KOPT-K1 (cell line): ENCODE measurements around the gene PSMG3.

Experiments
- H3K27ac ChIP-seq: fragments of 200-600 bp; sonication (generic); 2 replicates; pipeline ENCODE4 v1.5.1; 2016; ENCODE audit warnings: antibody characterized with exemption, mild to moderate bottlenecking, low read depth, low read length; ENCODE audit not compliant: poor library complexity, severe bottlenecking
- H3K36me3 ChIP-seq: fragments of 200-600 bp; sonication (generic); 2 replicates; pipeline ENCODE4 v1.5.1; 2017; ENCODE audit warnings: antibody characterized with exemption, mild to moderate bottlenecking, low read length, moderate library complexity; ENCODE audit not compliant: insufficient read depth
- H3K9me3 ChIP-seq: fragments of 200-600 bp; sonication (generic); 2 replicates; pipeline ENCODE4 v1.5.1; 2017; ENCODE audit warnings: antibody characterized with exemption, low read length, mild to moderate bottlenecking; ENCODE audit not compliant: insufficient read depth, poor library complexity, severe bottlenecking

PSMG3 gene

DNA sequence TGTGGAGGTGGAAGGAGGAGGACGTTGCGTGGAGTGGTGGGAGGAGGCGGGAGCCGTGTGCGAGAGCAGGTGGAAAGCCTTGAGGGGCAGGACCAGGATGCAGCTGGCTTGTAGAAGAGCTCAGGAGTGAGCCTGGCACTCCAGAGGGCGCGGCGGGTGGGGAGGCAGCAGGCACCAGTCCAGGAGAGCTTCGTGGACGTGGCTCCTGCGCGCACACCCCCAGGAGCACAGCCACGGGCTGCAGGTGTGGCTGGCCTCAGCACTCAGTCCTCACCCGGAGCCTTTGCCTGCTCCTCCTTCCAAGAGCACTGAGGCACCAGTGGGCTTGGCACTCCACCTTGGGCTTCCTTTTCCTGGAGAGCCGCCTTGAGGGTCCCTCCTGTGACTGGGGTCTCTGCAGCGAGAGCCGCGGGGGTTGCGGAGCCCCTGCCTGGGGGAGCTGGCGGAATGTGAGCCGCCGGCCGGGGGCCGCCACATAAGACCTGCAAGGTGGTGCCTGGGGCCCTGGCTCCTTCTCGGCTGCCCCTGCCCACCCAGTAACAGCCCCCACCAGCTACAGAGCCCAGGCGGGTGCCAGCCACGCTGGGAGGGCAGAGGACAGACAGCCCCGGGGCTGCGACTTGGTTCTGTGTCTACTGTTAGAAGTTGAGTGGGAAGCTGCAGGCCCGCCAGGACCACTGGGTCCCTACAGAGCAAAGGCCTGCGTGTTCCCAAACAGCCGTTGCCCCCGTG, 28.2 kb downstream of the PSMG3 start:
- H3K9me3 ChIP-seq, result no peaks in the 10 kb centered on the region
- H3K27ac ChIP-seq, result no peak overlapping the region
- peaks cover 92% of the 10 kb centered on the region for H3K36me3 ChIP-seq

DNA sequence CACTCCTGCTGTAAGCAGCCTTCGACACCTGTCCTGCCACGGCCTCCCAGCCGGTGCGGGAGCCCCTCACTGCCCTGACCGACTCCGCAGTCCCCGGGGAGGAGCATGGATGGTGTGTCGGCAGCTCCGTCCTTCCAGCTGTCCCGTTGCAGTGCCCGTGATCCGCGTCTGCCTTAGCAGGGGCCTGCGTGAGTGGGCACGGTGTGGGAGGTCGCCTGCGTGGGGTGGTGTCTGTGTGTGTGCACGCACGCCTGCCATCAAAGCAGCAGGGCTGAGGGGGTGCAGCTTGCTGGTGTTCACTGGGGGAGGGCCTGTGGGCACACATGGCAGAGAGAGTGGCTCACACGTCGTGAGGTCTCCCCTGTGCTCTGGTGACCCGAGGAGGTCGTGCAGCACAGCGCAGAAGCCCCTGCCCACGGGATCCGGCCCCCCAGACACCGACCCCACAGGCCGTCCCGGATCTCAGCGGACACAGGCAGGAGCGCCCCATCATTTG, 29.0 kb downstream of the PSMG3 start:
- H3K27ac ChIP-seq, result no peak overlapping the region
- no peaks in the 10 kb centered on the region for H3K9me3 ChIP-seq
- peaks cover 99% of the 10 kb centered on the region for H3K36me3 ChIP-seq

DNA sequence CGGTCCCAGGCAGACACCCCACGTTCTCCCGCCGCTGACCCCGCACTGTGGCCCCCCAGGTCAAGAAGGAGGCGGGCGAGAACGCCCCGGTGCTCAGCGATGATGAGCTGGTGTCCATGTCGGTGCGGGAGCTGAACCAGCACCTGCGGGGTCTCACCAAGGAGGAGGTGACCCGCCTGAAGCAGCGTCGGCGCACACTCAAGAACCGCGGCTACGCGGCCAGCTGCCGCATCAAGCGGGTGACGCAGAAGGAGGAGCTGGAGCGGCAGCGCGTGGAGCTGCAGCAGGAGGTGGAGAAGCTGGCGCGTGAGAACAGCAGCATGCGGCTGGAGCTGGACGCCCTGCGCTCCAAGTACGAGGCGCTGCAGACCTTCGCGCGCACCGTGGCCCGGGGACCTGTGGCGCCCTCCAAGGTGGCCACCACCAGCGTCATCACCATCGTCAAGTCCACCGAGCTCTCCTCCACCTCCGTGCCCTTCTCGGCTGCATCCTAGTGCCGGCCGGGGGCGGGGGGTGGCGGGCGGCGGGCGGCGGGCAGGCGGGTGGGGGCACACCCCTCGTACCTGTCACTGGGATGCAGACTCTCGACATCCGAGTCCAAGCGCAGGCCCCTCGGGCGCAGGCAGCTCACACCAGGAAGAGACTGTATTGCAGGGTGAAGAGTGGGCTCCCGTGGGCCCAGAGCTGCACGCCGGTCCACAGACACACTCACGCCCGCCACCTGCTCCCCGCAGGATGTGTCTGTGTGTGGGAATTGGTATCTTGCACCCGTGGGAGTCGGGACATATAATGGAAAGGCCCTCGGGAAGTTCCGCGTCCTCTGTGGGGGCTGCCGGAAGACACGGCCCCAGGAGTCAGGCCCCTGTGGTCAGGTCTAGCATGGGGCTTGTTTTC, 29.7 kb downstream of the PSMG3 start:
- H3K9me3 ChIP-seq, result no peaks in the 10 kb centered on the region
- no peak overlapping the region for H3K27ac ChIP-seq
- H3K36me3 ChIP-seq, result peaks cover 99% of the 10 kb centered on the region

DNA sequence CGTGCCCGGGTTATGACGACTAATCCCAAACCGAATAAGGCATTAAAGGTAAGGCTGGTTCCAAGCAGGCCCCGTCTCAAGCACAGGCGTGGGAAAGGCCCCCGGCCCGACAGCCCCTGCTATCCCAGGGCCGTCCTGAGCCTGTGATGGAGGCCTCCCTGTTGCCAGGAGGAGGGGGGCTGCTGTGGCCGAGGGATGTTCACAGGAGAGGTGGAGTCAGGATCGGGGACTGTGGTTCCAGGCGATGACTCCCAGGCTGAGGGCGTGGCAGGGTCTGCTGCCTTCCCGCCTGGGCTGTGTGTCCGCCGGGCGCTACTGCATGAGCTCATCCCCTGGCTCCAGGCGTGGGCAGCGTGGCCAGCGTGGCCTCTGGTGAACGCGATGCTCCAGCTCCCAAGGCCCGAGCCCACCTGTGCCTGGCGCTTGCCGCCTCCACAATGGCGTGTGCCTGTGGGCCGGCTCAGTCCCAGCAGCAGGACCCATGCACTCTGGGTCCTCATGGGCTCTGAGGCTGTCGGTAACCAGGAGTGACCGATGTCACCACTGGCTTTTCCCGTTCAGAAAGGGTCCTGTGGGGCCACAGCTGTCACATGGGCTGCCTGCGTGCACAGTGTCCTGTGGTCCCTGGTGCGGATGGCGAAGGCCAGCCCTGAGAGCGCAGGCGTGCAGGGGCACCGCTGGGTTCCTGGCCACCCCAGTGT, 30.5 kb downstream of the PSMG3 start:
- Histone ChIP-seq H3K9me3 (no peaks in the 10 kb centered on the region), H3K36me3 (peaks cover 99% of the 10 kb centered on the region), H3K27ac (no peak overlapping the region)

DNA sequence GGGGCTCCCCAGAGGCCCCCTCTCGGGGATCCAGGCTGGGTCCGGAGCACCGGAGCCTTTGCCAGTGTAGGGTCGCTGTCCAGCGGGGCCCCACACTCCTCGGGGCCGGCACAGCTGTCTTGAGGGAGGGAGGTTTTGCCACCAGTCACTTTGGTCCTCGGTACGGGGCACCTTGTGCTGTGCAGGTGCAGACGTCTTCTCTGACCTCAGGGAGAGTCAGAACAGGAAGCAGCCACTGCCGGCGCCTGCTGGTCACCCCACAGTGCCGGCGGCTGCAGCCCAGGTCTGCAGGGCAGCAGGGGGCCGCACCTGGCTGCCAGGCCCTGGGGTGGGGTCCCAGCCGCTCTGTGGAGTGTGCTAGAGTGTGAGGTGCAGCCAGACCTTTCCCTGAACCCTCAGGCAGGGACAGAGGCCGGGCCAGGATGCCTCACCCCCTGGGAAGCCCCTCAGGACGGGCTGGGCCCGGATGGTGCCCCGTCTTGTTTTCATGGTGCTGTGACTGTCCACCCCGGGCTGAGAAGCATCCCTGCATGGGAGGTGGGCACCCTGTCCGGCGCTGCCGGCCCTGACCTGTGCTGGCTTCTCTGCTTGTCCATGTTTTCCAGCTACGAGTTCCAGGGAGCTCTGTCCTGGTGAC, 31.2 kb downstream of the PSMG3 start:
- H3K9me3 ChIP-seq, result no peaks in the 10 kb centered on the region
- H3K36me3 ChIP-seq, result peaks cover 99% of the 10 kb centered on the region
- no peak overlapping the region for H3K27ac ChIP-seq

DNA sequence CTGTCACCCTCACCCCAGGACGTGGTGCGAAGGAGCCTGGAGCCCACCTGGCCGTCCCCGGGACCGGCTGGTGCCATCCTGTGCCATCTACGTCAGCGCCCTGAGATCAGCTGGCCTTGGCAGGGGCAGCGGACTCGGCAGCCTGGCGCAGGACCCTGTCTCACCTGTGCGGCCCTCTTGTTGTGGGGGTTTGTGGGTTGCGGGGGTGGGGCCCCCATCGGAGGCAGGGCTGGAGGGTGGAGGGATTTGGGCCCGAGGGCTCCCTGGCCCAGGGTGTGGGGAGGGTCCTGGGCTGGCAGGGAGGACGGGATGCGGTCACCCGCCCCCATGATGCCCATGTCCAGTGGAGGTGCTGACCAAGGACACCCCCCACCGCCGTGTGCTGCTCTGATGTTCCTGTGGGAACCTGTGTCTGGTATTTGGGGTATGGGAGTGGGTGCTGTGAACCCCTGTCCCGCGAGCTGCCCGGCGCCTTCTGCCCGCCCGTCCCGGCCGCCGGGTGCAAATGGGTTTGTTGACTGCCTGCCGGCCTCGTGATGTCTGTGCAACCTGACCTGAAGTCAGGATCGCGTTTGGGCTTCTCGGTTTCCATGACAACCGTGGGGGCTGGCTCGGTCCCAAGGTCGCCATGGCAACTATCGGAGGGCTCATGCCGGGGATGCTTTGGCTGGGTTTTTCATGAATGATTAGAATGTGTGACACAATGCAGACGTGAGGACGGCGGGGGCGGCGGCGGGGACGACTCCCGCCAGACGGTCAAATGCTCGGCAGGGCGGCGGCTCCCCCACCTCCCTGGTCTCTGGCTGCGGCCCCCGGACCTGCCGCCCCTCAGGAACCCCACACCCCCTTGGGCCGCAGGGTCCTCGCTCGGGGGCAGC, 32.1 kb downstream of the PSMG3 start:
- Histone ChIP-seq H3K27ac (no peak overlapping the region), H3K36me3 (peaks cover 99% of the 10 kb centered on the region), H3K9me3 (no peaks in the 10 kb centered on the region)

DNA sequence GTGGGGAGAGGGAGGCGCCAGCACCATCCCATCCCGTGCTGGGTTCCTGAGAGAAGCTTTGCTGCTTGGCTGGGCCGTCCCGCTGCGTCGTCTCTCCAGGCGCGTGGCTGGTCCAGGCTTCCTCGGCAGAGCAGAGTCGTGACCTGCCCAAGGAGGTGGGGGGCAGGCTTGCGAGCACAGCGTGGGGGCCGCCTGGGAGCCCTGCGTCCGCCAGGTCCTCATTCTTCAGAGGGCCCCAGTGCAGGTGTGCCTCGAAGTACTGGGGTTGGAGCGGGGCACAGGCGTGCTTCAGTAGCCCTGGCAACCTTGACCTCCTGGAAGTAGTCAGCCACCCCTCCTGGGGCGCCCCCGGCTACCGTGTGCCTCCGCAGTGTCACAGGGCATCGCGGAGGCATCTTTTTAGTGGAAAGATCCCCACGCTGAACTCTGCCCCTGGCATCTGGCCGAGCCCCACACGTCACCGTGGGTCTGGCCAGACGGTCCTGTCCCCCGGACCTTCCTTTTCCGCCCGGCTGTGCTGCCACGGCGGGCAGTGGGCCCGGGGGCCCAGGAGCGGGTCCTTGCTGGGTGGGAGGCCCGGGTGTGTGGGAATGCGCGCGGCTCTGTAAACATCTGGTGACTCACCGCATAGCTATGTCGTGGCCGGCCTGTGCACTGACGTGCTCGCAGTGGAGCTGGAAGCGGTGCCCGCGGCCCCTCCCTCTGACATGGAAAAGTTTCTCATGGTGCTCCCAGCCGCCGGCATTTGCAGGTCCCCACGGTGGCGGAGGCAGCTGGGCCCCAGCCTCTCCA, 32.9 kb downstream of the PSMG3 start:
- no peak overlapping the region for H3K27ac ChIP-seq
- H3K36me3 ChIP-seq, result peaks cover 96% of the 10 kb centered on the region

DNA sequence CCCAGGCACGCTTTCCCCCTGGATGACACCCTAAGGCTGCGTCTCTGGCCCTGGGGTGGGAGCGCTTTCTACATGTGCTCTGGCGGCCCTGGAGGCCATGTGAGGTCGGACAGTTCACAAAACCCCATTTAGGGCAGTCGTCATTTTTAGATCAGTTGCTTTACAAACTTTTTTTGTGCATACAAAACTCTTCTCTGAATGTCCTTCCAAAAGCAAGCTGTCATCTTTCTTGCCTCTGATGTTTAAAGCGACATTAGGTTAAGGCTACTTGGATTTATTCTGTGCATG, 33.4 kb downstream of the PSMG3 start:
- H3K9me3 ChIP-seq, result no peaks in the 10 kb centered on the region
- H3K36me3 ChIP-seq, result peaks cover 91% of the 10 kb centered on the region
- no peak overlapping the region for H3K27ac ChIP-seq

More for the DNA sequence above, 32.9 kb downstream of the PSMG3 start:
- no peaks in the 10 kb centered on the region for H3K9me3 ChIP-seq

DNA sequence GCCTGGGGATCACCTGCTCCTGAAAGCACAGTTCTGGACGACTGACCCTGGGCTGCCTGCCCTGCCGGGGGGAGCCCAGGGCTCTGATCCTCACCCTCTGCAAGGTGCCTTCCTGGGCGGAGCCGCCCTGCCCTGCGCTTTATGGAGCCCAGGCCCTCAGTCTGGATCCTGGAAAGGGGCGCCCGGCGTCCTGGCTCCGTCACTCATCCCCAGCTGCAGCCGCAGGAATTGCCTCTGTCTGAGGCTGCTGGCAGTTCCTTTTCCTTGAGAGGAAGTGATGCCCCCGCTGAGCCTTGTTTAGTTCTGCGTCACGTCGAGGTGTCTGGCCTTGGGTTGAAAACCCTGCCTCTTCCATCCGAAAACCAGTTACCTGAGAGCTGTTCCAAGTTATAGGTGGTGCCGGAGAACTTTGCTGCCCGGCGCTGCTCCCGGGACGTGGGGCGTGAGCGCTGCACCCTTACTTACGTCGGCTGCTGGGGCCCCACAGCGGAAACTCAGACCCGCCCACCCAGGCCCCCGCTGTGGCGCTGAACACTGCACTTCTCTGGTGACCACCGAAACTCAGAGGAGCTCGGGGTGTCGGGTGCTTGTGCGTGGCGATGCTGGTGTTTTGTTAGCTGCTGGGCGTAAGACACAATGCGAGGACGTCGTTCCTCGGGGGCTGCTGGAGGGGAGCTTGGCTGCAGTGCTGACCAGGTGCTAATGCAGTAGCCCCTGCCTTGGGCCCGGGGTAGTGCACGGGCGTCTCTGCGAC, 34.0 kb downstream of the PSMG3 start:
- Histone ChIP-seq H3K27ac (no peak overlapping the region), H3K9me3 (no peaks in the 10 kb centered on the region), H3K36me3 (peaks cover 86% of the 10 kb centered on the region)

DNA sequence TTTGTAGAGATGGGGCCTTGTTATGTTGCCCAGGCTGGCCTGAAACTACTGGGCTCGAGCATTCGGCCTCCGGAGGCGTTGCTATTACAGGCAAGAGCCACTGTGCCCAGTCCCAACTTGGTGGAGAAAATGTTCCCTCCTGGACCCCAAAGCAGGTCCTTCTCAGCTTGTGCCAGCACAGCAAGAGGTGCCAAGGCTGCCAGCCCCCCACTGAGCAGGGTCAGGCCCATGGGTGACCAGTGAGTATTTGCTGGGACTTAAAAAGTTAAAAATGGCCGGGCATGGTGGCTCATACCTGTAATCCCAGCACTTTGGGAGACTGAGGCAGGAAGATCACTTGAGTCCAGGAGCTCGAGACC, 34.8 kb downstream of the PSMG3 start:
- Histone ChIP-seq H3K9me3 (no peaks in the 10 kb centered on the region), H3K36me3 (peaks cover 79% of the 10 kb centered on the region), H3K27ac (no peak overlapping the region)

DNA sequence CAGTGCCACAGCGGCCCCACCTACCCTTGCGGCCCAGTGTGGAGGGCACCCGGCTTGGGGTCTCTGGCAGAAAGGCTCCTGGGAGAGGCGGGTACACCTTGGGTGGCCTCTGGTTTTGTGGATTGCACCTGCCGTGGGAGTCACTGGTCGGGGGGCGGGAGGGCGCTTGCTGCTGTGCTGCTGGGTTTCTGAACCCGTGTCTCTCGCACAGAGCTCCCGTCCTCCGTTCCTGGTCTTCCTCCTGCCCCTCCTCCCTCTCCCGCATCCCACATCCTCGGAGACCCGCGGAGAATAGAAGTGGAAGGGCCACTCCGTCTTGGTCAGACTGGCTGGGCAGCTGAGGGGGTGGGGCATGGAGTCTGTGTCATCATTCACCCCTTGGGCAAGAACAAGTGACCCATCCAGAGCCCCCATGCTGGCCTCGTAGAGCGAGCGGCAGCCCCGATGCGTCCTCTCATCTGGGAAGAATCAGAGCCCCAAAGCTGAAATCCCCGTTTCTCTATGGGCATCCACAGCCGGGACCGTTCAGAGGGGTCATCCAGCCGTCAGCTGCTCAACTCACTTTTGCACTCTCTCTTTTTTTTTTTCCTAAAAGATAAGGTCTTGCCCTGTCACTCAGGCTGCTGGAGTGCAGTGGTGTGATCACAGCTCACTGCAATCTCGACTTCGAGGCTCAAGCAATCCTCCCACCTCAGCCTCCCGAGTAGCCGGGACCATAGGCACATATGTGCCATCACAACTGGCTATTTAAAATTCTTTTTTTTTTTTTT, 35.3 kb downstream of the PSMG3 start:
- Histone ChIP-seq H3K9me3 (no peaks in the 10 kb centered on the region), H3K36me3 (peaks cover 73% of the 10 kb centered on the region), H3K27ac (no peak overlapping the region)

DNA sequence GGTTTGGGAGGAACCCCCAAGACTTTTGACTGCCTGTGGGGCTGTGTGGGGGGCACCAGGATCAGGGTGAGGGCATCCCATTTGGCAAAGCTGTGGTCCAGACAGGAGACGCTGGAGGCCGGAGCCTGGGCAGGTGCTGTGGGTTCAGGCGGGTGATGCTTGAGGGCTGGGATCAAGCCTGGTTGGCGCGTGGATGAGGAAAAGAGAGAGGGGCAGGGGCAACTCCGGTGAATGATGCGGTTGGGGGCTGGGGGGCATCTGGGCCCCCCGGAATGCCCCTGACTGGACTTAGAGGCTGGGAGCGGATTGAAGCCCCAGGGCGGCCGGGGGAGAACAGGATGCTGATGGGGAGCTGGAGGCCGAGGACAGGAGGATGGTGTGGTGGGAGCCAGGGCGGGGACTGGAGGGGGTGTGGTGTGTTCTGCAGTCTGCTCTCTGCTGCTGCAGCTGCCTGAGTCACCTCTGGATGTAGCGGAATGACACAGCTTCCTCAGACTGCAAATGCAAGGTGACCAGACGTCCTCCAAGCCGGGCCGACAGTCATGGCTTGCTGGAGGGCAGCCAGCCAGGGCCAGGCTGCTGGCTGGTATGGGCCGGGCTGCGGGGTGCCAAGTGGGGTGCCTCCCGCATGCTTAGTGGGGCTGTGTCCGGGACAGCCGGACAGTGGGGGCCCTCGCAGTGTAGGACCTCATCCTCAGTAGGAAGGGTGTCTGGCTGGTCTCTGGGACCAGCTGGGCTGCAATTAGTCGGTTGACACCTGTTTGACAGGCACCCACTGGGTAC, 36.1 kb downstream of the PSMG3 start:
- Histone ChIP-seq H3K9me3 (no peaks in the 10 kb centered on the region), H3K27ac (no peak overlapping the region)

More for the DNA sequence above, 36.1 kb downstream of the PSMG3 start:
- peaks cover 65% of the 10 kb centered on the region for H3K36me3 ChIP-seq
